Cerebellar nuclear complex (tissue), 1 donor: ENCODE results near the gene MGMT.

Experiments used
- DNase-seq, 2 experiments: peaks; one replicate each; lab custom pipeline; 2025; lab: John Stamatoyannopoulos, UW

The MGMT gene

GRCh38 chr10:129740532-129741279 is 273.7 kb downstream of the MGMT start:
- no peak for DNase-seq

- no peak for DNase-seq
These were observed 274.4 kb downstream of the MGMT start for GRCh38 chr10:129741280-129741977.

GRCh38 chr10:129741978-129742741 is 275.1 kb downstream of the MGMT start:
- no peak for DNase-seq

- no peak for DNase-seq
These were observed 275.9 kb downstream of the MGMT start for GRCh38 chr10:129742742-129743550.

GRCh38 chr10:129743738-129744133 is 276.7 kb downstream of the MGMT start:
- no peak for DNase-seq

GRCh38 chr10:129744134-129745111 is 277.4 kb downstream of the MGMT start:
- no peak for DNase-seq

- no peak for DNase-seq
These were observed 278.2 kb downstream of the MGMT start for GRCh38 chr10:129745186-129745750.

- DNase-seq: no peak
These were observed 287.4 kb downstream of the MGMT start for GRCh38 chr10:129754211-129755050.

- no peak for DNase-seq
These were observed 288.1 kb downstream of the MGMT start for GRCh38 chr10:129755158-129755591.

GRCh38 chr10:129755621-129756020 is 288.6 kb downstream of the MGMT start:
- DNase-seq: no peak

- no peak for DNase-seq
These were observed 290.2 kb downstream of the MGMT start for GRCh38 chr10:129756912-129757901.

GRCh38 chr10:129758207-129759021 is 291.4 kb downstream of the MGMT start:
- no peak for DNase-seq

- DNase-seq: no peak
These were observed 292.4 kb downstream of the MGMT start for GRCh38 chr10:129759214-129760002.

GRCh38 chr10:129760003-129760315 is 292.9 kb downstream of the MGMT start:
- DNase-seq: no peak

- DNase-seq: no peak
These were observed 293.4 kb downstream of the MGMT start for GRCh38 chr10:129760416-129760815.

GRCh38 chr10:129761197-129761972 is 294.3 kb downstream of the MGMT start:
- no peak for DNase-seq
